HFF-Myc (cell line): Measurements from ENCODE around the gene EIPR1.

Source experiments
- DNase-seq: peaks from one replicate; pipeline ENCODE4 v3.0.0-alpha.2; 2011; ENCODE audit warnings: low read depth; ENCODE audit errors: extremely low read depth
- H3K4me3 ChIP-seq: replicated peaks from 2 replicates; pipeline ENCODE4 v1.5.1; 2011; ENCODE audit warnings: low read depth, mild to moderate bottlenecking, control low read depth, low read length
- TF ChIP-seq, protein P1 (sequence below): IDR thresholded peaks from 2 replicates; pipeline ENCODE4 v1.5.1; 2012; ENCODE audit warnings: mild to moderate bottlenecking, low read depth, low read length, control low read depth; ENCODE audit errors: missing control alignments

The EIPR1 gene

DNA sequence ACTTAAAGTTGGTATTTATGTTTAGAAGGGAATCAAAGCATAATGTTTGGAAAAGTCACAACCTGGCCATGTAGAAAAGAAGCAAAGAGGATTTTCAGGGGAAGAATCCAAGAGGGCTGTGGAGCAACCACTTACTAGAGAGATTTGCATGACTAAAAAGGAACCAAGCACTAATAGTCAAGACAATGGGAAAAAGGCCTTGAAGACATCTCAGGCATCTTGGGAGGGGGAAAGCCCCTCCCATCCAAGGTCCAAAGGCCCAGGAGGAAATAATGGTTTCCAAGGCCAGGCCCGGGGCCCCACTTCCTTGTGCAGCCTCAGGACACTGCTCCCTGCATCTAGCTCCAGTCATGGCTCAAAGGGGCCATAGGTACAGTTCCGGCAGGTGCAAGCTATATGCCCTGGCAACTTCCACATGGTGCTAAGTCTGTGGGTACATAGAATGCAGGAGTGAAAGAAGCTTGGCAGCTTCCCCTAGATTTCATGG, 128.1 kb downstream of the EIPR1 start:
- TF ChIP-seq, protein P1, sequence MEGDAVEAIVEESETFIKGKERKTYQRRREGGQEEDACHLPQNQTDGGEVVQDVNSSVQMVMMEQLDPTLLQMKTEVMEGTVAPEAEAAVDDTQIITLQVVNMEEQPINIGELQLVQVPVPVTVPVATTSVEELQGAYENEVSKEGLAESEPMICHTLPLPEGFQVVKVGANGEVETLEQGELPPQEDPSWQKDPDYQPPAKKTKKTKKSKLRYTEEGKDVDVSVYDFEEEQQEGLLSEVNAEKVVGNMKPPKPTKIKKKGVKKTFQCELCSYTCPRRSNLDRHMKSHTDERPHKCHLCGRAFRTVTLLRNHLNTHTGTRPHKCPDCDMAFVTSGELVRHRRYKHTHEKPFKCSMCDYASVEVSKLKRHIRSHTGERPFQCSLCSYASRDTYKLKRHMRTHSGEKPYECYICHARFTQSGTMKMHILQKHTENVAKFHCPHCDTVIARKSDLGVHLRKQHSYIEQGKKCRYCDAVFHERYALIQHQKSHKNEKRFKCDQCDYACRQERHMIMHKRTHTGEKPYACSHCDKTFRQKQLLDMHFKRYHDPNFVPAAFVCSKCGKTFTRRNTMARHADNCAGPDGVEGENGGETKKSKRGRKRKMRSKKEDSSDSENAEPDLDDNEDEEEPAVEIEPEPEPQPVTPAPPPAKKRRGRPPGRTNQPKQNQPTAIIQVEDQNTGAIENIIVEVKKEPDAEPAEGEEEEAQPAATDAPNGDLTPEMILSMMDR = no peak
- H3K4me3 ChIP-seq = no peak overlapping the region
- DNase-seq = no peak

DNA sequence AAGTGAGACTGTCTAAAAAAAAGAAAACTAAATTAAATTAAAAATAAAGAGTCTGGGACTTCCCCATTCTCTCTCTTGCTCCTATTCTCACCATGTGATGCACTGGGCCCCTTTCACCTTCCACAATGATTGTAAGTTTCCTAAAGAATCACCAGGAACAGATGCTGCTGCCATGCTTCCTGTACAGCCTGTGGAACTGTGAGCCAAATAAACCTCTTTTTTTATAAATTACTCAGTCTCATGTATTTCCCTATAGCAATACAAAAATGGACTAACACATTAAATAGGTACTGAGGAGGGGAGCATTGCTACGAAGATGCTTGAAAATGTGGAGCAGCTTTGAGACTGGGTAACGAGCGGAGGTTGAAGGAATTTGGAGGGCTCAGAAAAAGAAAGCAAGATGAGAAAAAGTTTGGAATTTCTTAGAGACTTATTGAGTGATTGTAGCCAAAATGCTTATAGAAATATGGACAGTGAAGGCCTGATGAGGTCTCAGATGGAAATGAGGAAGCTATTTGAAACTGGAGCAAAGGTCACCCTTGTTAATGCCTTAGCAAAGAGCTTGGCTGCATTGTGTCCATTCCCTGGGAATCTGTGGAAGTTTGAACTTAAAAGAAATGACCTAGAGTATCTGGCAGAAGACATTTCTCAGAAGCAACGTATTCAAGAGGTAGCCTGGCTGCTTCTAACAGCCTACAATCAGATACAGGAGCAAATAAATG, 128.7 kb downstream of the EIPR1 start:
- TF ChIP-seq, protein P1 = no peak
- no peak overlapping the region for H3K4me3 ChIP-seq
- no peak for DNase-seq

DNA sequence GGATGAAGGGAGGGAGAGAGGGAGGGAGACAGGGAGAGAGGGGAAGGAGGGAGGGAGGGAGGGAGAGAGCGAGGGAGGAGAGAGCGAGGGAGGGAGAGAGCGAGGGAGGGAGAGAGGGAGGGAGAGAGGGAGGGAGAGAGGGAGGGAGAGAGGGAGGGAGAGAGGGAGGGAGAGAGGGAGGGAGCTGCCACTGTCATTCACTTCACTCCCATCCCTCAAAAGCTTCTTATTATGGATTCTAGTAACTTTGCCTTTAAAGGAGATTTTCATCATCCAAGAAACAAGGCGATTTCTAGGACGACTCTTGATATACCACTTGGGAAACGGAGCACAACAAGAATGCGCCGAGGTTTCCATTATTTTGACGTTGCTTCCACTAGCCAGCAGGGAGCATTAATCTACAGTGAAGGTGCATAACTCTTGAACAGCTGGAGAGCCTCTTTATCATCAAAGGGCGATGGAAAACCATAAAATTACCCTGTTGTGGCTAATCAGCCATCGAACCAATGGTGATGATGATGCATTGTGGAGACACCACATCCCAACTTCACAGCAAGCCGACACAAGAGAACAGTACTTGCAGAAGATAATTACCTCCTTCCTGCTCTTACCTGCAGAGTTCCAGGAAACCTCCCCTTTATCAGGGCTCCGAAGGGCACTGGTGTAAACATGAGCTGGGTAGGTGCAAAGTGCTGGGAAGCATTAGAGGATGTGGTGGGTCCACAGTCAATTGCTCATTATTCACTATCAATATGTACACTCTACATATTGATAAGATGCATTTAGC, 130.5 kb downstream of the EIPR1 start:
- H3K4me3 ChIP-seq = no peak overlapping the region
- TF ChIP-seq, protein P1 = no peak
- no peak for DNase-seq

DNA sequence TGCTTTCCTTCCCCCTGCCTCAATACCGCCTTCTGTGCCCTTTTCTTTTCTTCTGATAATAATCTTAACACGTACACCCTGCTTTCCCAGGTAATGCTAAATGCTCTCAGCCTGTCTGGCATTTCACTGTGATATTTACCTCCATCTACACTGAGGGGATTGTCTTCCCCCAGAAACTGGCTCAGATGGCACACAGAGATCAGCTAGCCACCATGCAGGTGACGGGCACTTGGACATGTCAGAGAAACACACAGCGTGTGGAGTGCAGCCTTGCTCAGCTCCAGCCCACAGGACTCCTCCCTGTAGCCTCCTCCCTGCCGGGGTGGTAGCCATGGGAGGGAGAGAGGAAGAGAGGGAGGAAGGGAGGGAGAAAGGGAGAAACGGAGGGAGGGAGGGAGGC, 131.2 kb downstream of the EIPR1 start:
- TF ChIP-seq, protein P1 = no peak
- no peak overlapping the region for H3K4me3 ChIP-seq
- DNase-seq = no peak

DNA sequence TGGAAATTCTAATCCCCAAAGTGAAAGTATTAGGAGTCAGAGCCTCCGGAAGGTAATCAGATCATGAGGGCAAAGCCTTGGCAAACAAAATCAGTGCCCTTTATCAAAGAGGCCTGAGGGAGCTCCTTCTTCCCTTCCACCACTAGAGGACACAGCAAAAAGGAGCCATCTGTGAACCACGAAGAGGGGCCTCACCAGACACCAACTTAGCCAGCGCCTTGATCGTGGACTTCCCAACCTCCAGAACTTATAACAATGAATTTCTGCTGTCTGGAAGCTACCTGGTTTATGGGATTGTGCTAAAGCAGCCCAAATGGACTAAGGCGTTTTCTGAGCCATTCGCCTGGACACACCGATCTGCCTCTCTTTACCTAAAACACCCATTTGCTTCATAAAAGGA, 133.1 kb downstream of the EIPR1 start:
- no peak for DNase-seq
- H3K4me3 ChIP-seq = no peak overlapping the region
- TF ChIP-seq, protein P1 = no peak

DNA sequence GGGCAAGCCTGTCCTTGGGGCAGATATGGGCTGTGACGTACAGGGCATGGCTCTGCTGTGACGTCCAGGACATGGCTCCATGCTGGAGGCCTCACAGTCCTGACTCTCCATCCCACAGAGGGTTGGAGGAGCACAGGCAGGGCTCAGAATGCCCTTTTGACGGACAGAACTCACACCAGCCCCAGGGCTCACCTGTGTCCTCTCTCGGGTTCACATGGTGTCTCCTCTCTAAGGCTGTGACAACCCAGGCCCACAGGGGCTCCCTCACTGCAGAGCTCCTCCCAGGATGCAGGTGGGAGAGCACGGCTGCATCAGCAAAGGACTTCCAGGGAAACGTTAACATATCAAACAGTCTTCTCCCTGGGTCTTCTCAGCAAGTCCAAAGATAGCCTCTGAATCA, 133.8 kb downstream of the EIPR1 start:
- no peak overlapping the region for H3K4me3 ChIP-seq
- TF ChIP-seq, protein P1 = no peak
- DNase-seq = no peak
